HG02840 (cell line): ENCODE results near the gene SCN3A.

Experiments
- ATAC-seq: cut with Tn5 transposase; IDR thresholded peaks from one replicate; pipeline ENCODE4 v1.9.1; 2021; ENCODE audit warnings: mild to moderate bottlenecking, moderate library complexity, moderate number of reproducible peaks; ENCODE audit not compliant: unreplicated experiment, low FRiP score

The SCN3A gene

GRCh38 chr2:165114346-165114939 lies 89.4 kb downstream of the SCN3A start:
- no peak for ATAC-seq

DNA sequence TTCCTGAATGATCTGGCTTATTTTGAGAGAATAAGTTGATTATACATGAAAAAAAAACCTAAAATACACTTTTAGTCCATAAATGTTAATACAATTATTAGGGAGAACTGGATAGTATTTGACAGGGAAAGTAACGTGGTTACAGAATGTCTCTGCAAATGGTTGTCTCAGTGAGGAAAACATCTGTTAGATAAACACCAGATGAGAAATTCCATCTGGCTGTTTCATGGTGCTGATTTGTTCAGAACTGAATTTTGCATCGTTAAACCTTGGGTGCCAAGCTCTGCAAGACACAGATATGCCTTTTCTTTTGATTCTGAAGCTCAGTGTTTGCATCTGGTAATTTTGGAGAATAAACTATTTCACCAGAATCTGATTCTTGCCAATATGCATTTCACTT lies 90.4 kb downstream of the SCN3A start:
- ATAC-seq = no peak

DNA sequence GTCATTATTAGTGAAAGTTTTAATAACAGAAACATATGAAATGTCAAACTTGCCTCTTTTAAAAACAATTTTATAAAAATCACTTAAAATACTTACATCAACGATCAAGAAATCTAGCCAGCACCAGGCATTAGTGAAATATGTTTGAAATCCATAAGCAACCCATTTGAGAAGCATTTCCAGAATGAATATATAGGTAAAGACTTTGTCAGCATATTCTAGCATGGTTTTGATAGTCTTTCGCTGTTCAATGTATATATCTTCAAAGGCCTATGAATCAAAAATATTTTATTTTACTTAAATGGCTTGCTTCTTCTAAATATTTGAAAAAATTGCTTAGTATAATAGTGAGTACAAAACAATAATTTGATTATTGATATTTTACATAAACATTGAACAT lies 91.1 kb downstream of the SCN3A start:
- ATAC-seq = no peak

DNA sequence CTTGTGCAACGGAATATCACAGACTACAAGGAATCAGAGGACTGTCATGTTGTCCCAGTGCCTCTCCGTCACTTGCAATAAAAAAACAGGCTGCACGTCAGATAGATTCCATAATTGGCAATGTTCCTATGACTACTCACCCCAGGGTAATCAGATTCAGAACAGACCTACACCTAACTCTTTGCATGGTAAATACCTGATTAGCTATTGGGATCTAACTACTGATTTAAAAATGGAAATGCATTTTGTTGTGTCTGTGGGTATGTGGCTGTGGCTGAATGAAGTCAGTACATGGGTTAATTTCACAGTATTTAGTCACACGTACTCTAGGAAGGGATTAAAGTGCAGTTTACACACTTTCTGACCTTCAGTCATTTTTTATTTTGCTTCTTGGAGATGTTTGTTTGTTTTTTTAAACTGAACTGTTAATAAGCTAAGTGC lies 91.7 kb downstream of the SCN3A start:
- no peak for ATAC-seq

DNA sequence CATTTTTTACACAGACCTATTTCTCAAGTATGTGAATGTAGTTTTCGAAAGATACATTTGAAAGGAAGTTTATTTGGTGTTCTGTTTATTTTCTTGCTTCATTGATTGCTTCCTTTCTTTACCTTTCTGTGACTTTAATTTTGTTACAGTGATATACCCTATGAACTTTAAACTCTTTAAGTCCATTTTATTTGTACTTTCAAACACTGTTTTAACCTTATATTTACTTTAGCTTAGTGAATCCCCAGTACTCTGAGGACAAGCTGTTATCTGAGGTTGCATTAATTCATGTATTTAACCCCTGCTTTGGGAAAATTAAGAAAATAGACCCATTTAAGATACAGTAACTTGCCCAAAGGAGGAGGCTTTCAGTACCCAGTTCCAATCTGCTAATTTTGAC lies 93.5 kb downstream of the SCN3A start:
- no peak for ATAC-seq

DNA sequence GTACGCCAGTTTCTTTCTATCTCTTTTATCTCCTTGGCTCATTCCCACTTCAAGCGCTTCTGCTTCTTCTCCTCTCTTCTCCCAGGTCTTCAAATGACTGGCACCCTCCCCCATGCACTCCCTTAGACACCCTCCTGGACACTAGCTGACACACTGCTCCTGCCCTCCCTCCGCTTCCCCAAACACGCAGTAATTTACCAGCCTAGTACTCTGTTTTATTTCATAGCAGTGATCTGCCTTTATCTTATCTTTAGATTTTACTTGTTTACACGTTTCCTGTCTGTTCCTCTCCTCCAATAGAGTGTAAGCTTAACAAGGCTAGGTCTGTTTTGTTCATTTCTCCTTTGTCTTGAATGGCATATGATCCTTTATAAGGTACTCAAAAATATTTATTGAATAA lies 93.9 kb downstream of the SCN3A start:
- ATAC-seq = no peak

DNA sequence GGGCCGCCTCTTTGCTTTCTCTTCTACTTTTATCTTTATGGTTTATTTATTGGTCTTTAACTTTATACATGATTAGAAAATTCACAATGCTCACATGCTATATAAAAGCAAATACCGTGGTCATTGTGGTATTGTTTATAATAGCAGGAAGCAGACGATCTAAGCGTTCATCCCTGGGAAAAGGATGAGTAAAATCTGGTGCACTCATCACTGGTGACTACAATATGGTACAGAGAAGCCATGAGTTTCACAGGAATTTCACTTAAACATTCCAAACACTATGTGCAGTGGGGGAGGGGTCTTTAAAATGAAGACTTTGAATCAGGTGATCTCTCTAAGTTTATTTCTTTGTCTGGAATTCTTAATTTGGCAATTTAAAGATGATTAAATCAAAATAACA lies 97.9 kb downstream of the SCN3A start:
- ATAC-seq = no peak

GRCh38 chr2:165087933-165088901 lies 115.6 kb downstream of the SCN3A start:
- ATAC-seq = no peak

DNA sequence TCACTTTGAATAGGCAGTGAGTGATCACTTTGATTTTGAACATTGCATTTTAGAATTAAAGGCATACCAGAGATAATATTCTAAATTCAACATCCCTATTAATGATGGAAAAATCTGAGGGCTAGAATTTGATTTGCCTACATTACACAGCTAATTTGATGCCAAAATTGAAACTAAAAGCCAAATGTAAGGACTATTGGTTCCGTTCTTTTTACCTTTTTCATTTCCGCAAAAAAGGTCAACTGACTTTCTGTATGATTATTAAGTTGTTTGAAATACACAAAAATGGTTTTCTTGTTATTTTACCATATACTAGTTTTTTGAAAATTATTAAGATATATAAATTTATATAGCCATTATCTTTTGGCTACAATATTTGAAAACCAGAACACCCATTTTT lies 117.5 kb downstream of the SCN3A start:
- ATAC-seq = no peak

- ATAC-seq = no peak
These were observed 120.5 kb downstream of the SCN3A start for GRCh38 chr2:165083326-165083725.

DNA sequence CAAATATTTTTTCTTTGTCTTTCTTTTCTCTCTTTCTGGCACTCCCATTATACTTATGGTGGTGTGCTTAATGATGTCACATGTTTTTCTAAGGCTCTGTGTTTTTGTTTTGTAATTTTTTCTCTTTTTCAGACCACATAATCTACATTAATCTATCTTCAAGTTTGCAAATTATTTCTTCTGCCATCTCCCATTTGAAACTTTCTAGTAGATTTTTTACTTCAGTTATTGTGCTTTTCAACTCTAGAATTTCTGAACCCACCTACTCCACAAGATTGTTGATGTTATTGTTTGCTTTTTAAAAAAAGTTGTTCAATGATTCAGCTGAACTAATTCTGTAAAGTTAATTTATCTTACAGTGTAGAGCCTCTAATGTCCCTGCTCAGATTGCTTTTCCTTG lies 121.4 kb downstream of the SCN3A start:
- ATAC-seq = no peak

DNA sequence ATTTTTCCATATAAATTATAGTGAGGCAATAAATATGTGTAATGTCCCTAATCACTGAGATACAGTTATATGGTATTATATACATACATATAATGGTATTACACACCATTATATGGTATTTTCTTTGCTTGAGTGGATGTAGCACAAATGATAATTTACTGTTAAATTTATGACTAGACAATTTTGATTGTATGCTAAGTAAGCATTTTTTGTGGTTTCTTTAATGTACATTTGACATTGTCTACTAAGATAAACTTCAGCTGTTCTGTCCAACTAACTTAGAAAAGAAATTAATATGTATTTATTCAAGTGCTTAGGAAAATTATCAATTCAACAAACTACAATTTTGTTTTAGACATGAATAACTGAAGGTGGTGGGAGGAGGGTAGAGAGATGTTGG lies 122.6 kb downstream of the SCN3A start:
- no peak for ATAC-seq

DNA sequence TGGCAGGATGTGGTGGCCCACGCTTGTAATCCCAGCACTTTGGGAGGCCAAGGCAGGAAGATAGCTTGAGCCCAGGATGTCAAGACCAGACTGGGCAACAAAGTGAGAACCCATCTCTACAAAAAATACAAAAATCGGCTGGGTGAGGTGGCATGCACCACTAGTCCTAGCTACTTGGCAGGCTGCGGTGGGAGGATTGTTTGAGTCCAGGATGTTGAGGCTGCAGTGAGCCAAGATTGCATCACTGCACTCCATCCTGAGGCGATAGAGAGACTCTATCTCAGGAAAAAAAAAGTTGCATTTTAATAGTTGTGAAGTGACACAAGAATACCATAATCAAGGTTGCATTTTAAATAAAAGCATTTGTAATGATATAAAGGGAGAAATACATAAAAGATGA lies 124.4 kb downstream of the SCN3A start:
- no peak for ATAC-seq

- ATAC-seq = no peak
These were observed 124.9 kb downstream of the SCN3A start for GRCh38 chr2:165078913-165079312.

DNA sequence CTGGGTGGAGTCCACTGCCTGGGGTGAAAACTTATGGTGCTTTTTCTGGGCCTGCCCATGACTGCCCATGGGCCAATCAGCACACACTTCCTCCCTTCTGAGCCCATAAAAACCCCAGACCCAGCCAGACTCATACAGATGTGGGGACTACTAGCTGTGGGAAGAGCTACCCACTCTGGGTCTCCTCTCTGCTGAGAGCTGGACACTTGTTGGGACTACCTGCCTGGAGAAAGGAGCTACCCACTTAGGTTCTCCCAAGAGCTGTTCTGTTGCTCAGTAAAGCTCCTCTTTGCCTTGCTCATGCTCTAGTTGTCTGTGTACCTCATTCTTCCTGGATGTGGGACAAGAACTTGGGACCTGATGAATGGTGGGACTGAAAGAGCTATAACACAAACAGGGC lies 129.0 kb downstream of the SCN3A start:
- ATAC-seq = no peak

DNA sequence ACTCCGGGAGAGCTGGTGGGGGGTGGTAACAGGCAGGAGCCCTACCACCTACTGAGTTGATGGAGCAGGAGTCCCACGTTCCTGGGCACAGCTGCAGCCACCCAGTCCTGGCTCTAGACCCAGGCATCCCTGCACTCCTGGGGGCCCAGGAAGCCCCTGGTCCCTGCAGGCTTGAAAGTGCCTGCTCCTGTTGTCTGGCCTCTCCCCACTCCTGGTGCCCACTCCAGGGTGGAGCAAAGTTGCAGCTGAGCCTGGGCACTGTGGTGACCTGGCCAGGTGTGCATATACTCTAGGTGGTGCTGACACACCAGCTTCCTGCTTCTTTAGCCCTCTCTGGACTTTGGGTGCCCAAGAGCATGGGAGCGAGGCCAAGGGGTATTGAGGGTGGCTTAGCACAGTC lies 129.5 kb downstream of the SCN3A start:
- no peak for ATAC-seq

GRCh38 chr2:165070076-165070475 lies 133.8 kb downstream of the SCN3A start:
- ATAC-seq = no peak

DNA sequence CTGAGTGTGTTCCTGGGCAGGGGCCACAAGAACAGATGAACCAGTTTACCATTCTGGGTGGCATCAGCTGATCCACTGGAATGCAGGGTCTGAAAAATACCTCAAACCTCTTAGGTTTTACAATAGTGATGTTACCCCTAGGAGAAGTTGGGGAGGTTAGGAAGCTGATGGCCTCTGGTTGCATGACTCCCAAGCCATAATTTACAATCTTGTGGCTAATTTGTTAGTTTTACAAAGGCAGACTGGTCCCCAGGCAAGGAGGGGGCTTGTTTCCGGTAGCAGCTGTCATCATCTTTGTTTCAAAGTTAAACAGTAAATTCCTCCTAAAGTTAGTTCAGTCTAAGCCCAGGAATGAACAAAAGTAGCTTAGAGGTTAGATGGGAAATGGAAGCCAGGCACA lies 134.7 kb downstream of the SCN3A start:
- no peak for ATAC-seq

DNA sequence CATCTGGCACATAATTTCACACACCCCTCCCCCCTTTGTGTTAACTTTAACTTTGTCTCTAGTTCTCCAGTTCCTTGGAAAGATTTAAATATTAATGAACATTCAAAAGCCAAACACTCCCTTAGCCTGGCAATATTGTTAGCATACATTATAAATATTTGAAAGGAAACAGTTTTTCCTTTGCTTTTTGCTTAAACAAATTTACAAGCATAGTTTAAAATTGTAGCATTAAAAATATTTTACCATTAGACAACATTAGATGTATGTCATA lies 135.4 kb downstream of the SCN3A start:
- no peak for ATAC-seq

- no peak for ATAC-seq
These were observed 136.0 kb downstream of the SCN3A start for GRCh38 chr2:165067643-165068486.

GRCh38 chr2:165064743-165065142 lies 139.1 kb downstream of the SCN3A start:
- no peak for ATAC-seq
